Keratinocyte (primary cell): ENCODE results near the gene SMIM36. TPM values are rescaled to one million over a fixed set of nuclear protein-coding genes. Genes with fewer than 3 reads are reported as not detected.
A peak's percentile ranks its signal among the peaks of the same experiment; 100 is the strongest.

Source experiments
- DNase-seq: peaks from one replicate; pipeline ENCODE4 v3.0.0-alpha.2; 2011; ENCODE audit warnings: low read depth, missing footprints, low spot score
- FAIRE-seq: peaks from 2 replicates; lab custom pipeline; 2011; peaks lifted over from hg19 to GRCh38; lab: Jason Lieb, UNC
- H2AFZ ChIP-seq: 2 replicates; pipeline ENCODE4 v1.6.0; 2012; ENCODE audit warnings: low read length, control low read depth, inconsistent platforms; ENCODE audit not compliant: control insufficient read depth
- H3K27ac ChIP-seq: 2 replicates; pipeline ENCODE4 v1.5.1; 2011; ENCODE audit warnings: low read length; ENCODE audit not compliant: control insufficient read depth, insufficient read depth
- H3K27me3 ChIP-seq: 3 replicates; pipeline ENCODE4 v1.6.0; 2011; ENCODE audit warnings: low read length; ENCODE audit not compliant: control insufficient read depth, insufficient read depth; ENCODE audit errors: extremely low read depth
- H3K36me3 ChIP-seq, 2 experiments: 2 replicates in 1 of 2; 3 replicates in 1 of 2; pipeline ENCODE4 v1.5.1; 2011; ENCODE audit warnings: low read length in 2 of 2, mild to moderate bottlenecking in 1 of 2; ENCODE audit not compliant: control insufficient read depth in 2 of 2, insufficient read depth in 2 of 2; ENCODE audit errors: extremely low read depth in 1 of 2
- H3K4me1 ChIP-seq: 3 replicates; pipeline ENCODE4 v1.5.1; 2011; ENCODE audit warnings: low read length; ENCODE audit not compliant: control insufficient read depth, insufficient read depth; ENCODE audit errors: extremely low read depth
- H3K4me2 ChIP-seq: 3 replicates; pipeline ENCODE4 v1.6.0; 2011; ENCODE audit warnings: low read depth, low read length; ENCODE audit not compliant: control insufficient read depth, insufficient read depth; ENCODE audit errors: extremely low read depth
- H3K4me3 ChIP-seq, 3 experiments: fragments of 200-600 bp in 1 of 3; sonication (generic) in 1 of 3; 2 replicates in 2 of 3; 3 replicates in 1 of 3; pipeline ENCODE4 v1.5.1; 2011 to 2016; ENCODE audit warnings: low read length in 3 of 3, mild to moderate bottlenecking in 3 of 3, control low read depth in 2 of 3, inconsistent platforms in 1 of 3, low read depth in 1 of 3, mixed read lengths in 1 of 3, mixed run types in 1 of 3, moderate library complexity in 1 of 3; ENCODE audit not compliant: control insufficient read depth in 2 of 3, insufficient read depth in 2 of 3; ENCODE audit errors: extremely low read depth in 1 of 3
- H3K79me2 ChIP-seq: 2 replicates; pipeline ENCODE4 v1.6.0; 2012; ENCODE audit warnings: low read length; ENCODE audit not compliant: control insufficient read depth, insufficient read depth
- H3K9ac ChIP-seq: 3 replicates; pipeline ENCODE4 v1.6.0; 2011; ENCODE audit warnings: low read length; ENCODE audit not compliant: control insufficient read depth, insufficient read depth; ENCODE audit errors: extremely low read depth
- H3K9me1 ChIP-seq: 3 replicates; pipeline ENCODE4 v1.6.0; 2011; ENCODE audit warnings: low read length; ENCODE audit not compliant: control insufficient read depth, insufficient read depth; ENCODE audit errors: extremely low read depth
- H3K9me3 ChIP-seq: 2 replicates; pipeline ENCODE4 v1.5.1; 2012; ENCODE audit warnings: low read depth, low read length; ENCODE audit not compliant: control insufficient read depth
- H4K20me1 ChIP-seq: 3 replicates; pipeline ENCODE4 v1.6.0; 2011; ENCODE audit warnings: low read length; ENCODE audit not compliant: control insufficient read depth, insufficient read depth; ENCODE audit errors: extremely low read depth
- EZH2 ChIP-seq: IDR thresholded peaks from one replicate; pipeline ENCODE4 v1.6.1; 2012; ENCODE audit warnings: inconsistent platforms, mild to moderate bottlenecking, low read length, moderate library complexity
- dilution Hi-C: fragments of 300-500 bp; cut with MboI; formaldehyde crosslinking; loops from one replicate; pipeline ENCODE4 v1.7.0; 2020; ENCODE audit warnings: low sequenced_read_pairs; ENCODE audit not compliant: extremely low pct_ligation_motif_present
- polyA plus RNA-seq, 5 experiments: library from polyadenylated mRNA; depleted of rRNA in 3 of 5; stranded (reverse) in 3 of 5; stranded (forward) in 1 of 5; unstranded in 1 of 5; fragments of >200 nt; gene quantifications; 1 replicate in 1 of 5; 2 replicates in 3 of 5; 3 replicates in 1 of 5; pipeline versions ENCODE4 v1.2.1 to v1.2.3, GENCODE V29; 2011 to 2012; ENCODE audit warnings: missing spikeins in 2 of 5, low read depth in 1 of 5, low replicate concordance in 1 of 5
- TF ChIP-seq, protein P1 (sequence below), 3 experiments: IDR thresholded peaks in 1 of 3; conservative IDR thresholded peaks in 1 of 3; optimal IDR thresholded peaks in 1 of 3; 2 replicates in 2 of 3; 3 replicates in 1 of 3; pipeline versions ENCODE3 to v1.5.1; 2011; ENCODE audit warnings: low read length in 3 of 3, mild to moderate bottlenecking in 3 of 3, moderate library complexity in 2 of 3, control low read depth in 1 of 3, inconsistent platforms in 1 of 3; ENCODE audit not compliant: insufficient read depth in 2 of 3; ENCODE audit errors: extremely low read depth in 1 of 3

The SMIM36 gene
- polyA plus RNA-seq, 1 donor (not counting 4 experiments of a cell fraction or from before 2014, with no cell fraction given): not detected

GRCh38 chr17:55462234-55462633, 49.0 kb downstream of the SMIM36 start:
- TF ChIP-seq, protein P1, sequence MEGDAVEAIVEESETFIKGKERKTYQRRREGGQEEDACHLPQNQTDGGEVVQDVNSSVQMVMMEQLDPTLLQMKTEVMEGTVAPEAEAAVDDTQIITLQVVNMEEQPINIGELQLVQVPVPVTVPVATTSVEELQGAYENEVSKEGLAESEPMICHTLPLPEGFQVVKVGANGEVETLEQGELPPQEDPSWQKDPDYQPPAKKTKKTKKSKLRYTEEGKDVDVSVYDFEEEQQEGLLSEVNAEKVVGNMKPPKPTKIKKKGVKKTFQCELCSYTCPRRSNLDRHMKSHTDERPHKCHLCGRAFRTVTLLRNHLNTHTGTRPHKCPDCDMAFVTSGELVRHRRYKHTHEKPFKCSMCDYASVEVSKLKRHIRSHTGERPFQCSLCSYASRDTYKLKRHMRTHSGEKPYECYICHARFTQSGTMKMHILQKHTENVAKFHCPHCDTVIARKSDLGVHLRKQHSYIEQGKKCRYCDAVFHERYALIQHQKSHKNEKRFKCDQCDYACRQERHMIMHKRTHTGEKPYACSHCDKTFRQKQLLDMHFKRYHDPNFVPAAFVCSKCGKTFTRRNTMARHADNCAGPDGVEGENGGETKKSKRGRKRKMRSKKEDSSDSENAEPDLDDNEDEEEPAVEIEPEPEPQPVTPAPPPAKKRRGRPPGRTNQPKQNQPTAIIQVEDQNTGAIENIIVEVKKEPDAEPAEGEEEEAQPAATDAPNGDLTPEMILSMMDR (optimal IDR thresholded peaks at IDR 0.05 in 1 of 3, IDR thresholded peaks at IDR 0.05 in 1 of 3, conservative IDR thresholded peaks at IDR 0.05 in 1 of 3; ENCODE audit: extremely low read depth in 1 of 3, insufficient read depth in 2 of 3, low read length in 3 of 3): no peak
- no peak for TF ChIP-seq EZH2
- no peak for FAIRE-seq
- Histone ChIP-seq H3K36me3 (no peaks in the 10 kb centered on the region), H4K20me1 (no peaks in the 10 kb centered on the region), H3K9me1 (no peaks in the 10 kb centered on the region), H3K9ac (no peak overlapping the region), H3K4me2 (no peak overlapping the region), H3K27ac (no peak overlapping the region), H3K79me2 (no peaks in the 10 kb centered on the region), H3K9me3 (no peaks in the 10 kb centered on the region), H3K4me3 (no peak overlapping the region), H2AFZ (no peak overlapping the region), H3K4me1 (peaks cover 15% of the 10 kb centered on the region), H3K27me3 (no peaks in the 10 kb centered on the region)
- dilution Hi-C loops: no loop called here
- DNase-seq: no peak

- H3K4me2 ChIP-seq: peak overlapping the region; percentile 29
- H3K4me1 ChIP-seq: peaks cover 20% of the 10 kb centered on the region
- H3K36me3 ChIP-seq: no peaks in the 10 kb centered on the region
- TF ChIP-seq, protein P1 (optimal IDR thresholded peaks at IDR 0.05 in 1 of 3, IDR thresholded peaks at IDR 0.05 in 1 of 3, conservative IDR thresholded peaks at IDR 0.05 in 1 of 3; ENCODE audit: extremely low read depth in 1 of 3, insufficient read depth in 2 of 3, low read length in 3 of 3): no peak
- no peak for TF ChIP-seq EZH2
- H4K20me1 ChIP-seq: no peaks in the 10 kb centered on the region
- FAIRE-seq (peak; percentile 9), DNase-seq (peak; percentile 68)
- no peak overlapping the region for H2AFZ ChIP-seq
- H3K27ac ChIP-seq: peak overlapping the region; percentile 51
- H3K27me3 ChIP-seq: no peaks in the 10 kb centered on the region
- dilution Hi-C loops: no loop called here
- H3K4me3 ChIP-seq: no peak overlapping the region
- H3K79me2 ChIP-seq: no peaks in the 10 kb centered on the region
- H3K9me3 ChIP-seq: no peaks in the 10 kb centered on the region
- peak overlapping the region; percentile 13 for H3K9ac ChIP-seq
- no peaks in the 10 kb centered on the region for H3K9me1 ChIP-seq
These were observed 52.3 kb downstream of the SMIM36 start for GRCh38 chr17:55458978-55459377.
